ENCODE measurements around the gene VAMP1. TPM values are rescaled to one million over a fixed set of nuclear protein-coding genes. Genes with fewer than 3 reads are reported as not detected.
"Not testable (repeated sequence)": the region's sequence is repeated elsewhere in the genome, so short reads cannot be mapped to it uniquely, and the experiment has no call there.

VAMP1 gene
- total RNA-seq, 1 donor from 2014 or later = 5.7 TPM

- no peak for DNase-seq (ENCODE audit: low read depth, low spot score)
These were observed 685 bp downstream of the VAMP1 start for GRCh38 chr12:6469609-6470374.

GRCh38 chr12:6469092-6469491, 1.4 kb downstream of the VAMP1 start:
- DNase-seq (ENCODE audit: low read depth, low spot score) = no peak

GRCh38 chr12:6468283-6468575, 2.2 kb downstream of the VAMP1 start:
- no peak for DNase-seq (ENCODE audit: low read depth, low spot score)

GRCh38 chr12:6467571-6468282, 2.8 kb downstream of the VAMP1 start:
- DNase-seq (ENCODE audit: low read depth, low spot score) = not testable (repeated sequence)

- not testable (repeated sequence) for DNase-seq (ENCODE audit: low read depth, low spot score)
These were observed 3.7 kb downstream of the VAMP1 start for GRCh38 chr12:6466751-6467150.

- no peak for DNase-seq (ENCODE audit: low read depth, low spot score)
These were observed 4.3 kb downstream of the VAMP1 start for GRCh38 chr12:6466184-6466573.

GRCh38 chr12:6465467-6466183, 4.9 kb downstream of the VAMP1 start:
- DNase-seq (ENCODE audit: low read depth, low spot score) = peak; percentile 37

- no peak for DNase-seq (ENCODE audit: low read depth, low spot score)
These were observed 5.9 kb downstream of the VAMP1 start for GRCh38 chr12:6464531-6464930.

- no peak for DNase-seq (ENCODE audit: low read depth, low spot score)
These were observed 6.6 kb downstream of the VAMP1 start for GRCh38 chr12:6463858-6464257.

- DNase-seq (ENCODE audit: low read depth, low spot score) = no peak
These were observed 7.3 kb downstream of the VAMP1 start for GRCh38 chr12:6463216-6463615.

GRCh38 chr12:6462234-6462995, 8.1 kb downstream of the VAMP1 start:
- DNase-seq (ENCODE audit: low read depth, low spot score) = no peak

GRCh38 chr12:6461401-6462233, 8.9 kb downstream of the VAMP1 start:
- no peak for DNase-seq (ENCODE audit: low read depth, low spot score)

- DNase-seq (ENCODE audit: low read depth, low spot score) = no peak
These were observed 9.6 kb downstream of the VAMP1 start for GRCh38 chr12:6460751-6461371.

- DNase-seq (ENCODE audit: low read depth, low spot score) = no peak
These were observed 11.5 kb downstream of the VAMP1 start for GRCh38 chr12:6459004-6459337.

- DNase-seq (ENCODE audit: low read depth, low spot score) = no peak
These were observed 12.0 kb downstream of the VAMP1 start for GRCh38 chr12:6458281-6459003.

- no peak for DNase-seq (ENCODE audit: low read depth, low spot score)
These were observed 13.1 kb downstream of the VAMP1 start for GRCh38 chr12:6457220-6457945.

- DNase-seq (ENCODE audit: low read depth, low spot score) = no peak
These were observed 17.4 kb downstream of the VAMP1 start for GRCh38 chr12:6452944-6453630.

GRCh38 chr12:6452245-6452943, 18.1 kb downstream of the VAMP1 start:
- DNase-seq (ENCODE audit: low read depth, low spot score) = no peak

All from pulmonary artery endothelial cell (primary cell).